Liver (tissue), 9 donors: Measurements from ENCODE around the gene SLC39A6. TPM values are rescaled to one million over a fixed set of nuclear protein-coding genes. Genes with fewer than 3 reads are reported as not detected.
"Not testable (repeated sequence)": the region's sequence is repeated elsewhere in the genome, so short reads cannot be mapped to it uniquely, and the experiment has no call there.

Experiments
- DNase-seq: peaks from one replicate; pipeline ENCODE4 v3.0.0-alpha.2; 2017; ENCODE audit warnings: low spot score
- H3K27ac ChIP-seq, 2 donors: one replicate each; pipeline ENCODE4 v1.7.0; 2013; ENCODE audit warnings: inconsistent platforms in 2 of 2, low read length in 2 of 2, control low read depth in 1 of 2, low read depth in 1 of 2, mild to moderate bottlenecking in 1 of 2
- H3K27me3 ChIP-seq, 4 donors: one replicate each; pipeline versions ENCODE4 v1.6.1 to v1.7.0; 2013; ENCODE audit warnings: low read length in 3 of 4, inconsistent platforms in 1 of 4, mild to moderate bottlenecking in 1 of 4, moderate library complexity in 1 of 4; ENCODE audit not compliant: control insufficient read depth in 4 of 4, insufficient read depth in 4 of 4
- H3K36me3 ChIP-seq, 4 donors: one replicate each; pipeline versions ENCODE4 v1.6.1 to v1.7.0; 2013; ENCODE audit warnings: low read length in 3 of 4, mild to moderate bottlenecking in 3 of 4, low read depth in 1 of 4, moderate library complexity in 1 of 4; ENCODE audit not compliant: control insufficient read depth in 4 of 4, insufficient read depth in 3 of 4
- H3K4me1 ChIP-seq, 4 donors: one replicate each; pipeline versions ENCODE4 v1.6.1 to v1.7.0; 2013; ENCODE audit warnings: low read length in 3 of 4, mild to moderate bottlenecking in 3 of 4, moderate library complexity in 1 of 4; ENCODE audit not compliant: control insufficient read depth in 4 of 4, insufficient read depth in 4 of 4
- H3K4me3 ChIP-seq, 3 donors: one replicate each; pipeline versions ENCODE4 v1.6.1 to v1.7.0; 2013; ENCODE audit warnings: low read length in 3 of 3, control low read depth in 1 of 3, low read depth in 1 of 3, mild to moderate bottlenecking in 1 of 3
- H3K9ac ChIP-seq, 2 donors: one replicate each; pipeline ENCODE4 v1.7.0; 2013; ENCODE audit warnings: low read length in 2 of 2, mild to moderate bottlenecking in 2 of 2, moderate library complexity in 2 of 2, control low read depth in 1 of 2, low read depth in 1 of 2
- H3K9me3 ChIP-seq, 4 donors: one replicate each; pipeline versions ENCODE4 v1.6.1 to v1.7.0; 2013; ENCODE audit warnings: low read length in 3 of 4; ENCODE audit not compliant: control insufficient read depth in 4 of 4
- CTCF ChIP-seq: fragments of 150-350 bp; IDR thresholded peaks from 2 replicates; pipeline ENCODE4 v1.5.1; 2017; ENCODE audit warnings: improper control_type of control experiment, low read depth, low read length; ENCODE audit not compliant: missing input control
- FOXA1 ChIP-seq: IDR thresholded peaks from 2 replicates; pipeline ENCODE4 v1.6.1; 2016; ENCODE audit warnings: antibody characterized with exemption
- GABPA ChIP-seq, 2 donors: IDR thresholded peaks in 1 of 2; conservative IDR thresholded peaks in 1 of 2; 2 replicates each; pipeline ENCODE4 v1.6.1; 2016; ENCODE audit warnings: antibody characterized with exemption in 2 of 2, mild to moderate bottlenecking in 1 of 2, moderate library complexity in 1 of 2
- HNF4A ChIP-seq, 2 donors: conservative IDR thresholded peaks; 2 replicates each; pipeline ENCODE4 v1.6.1; 2016; ENCODE audit warnings: antibody characterized with exemption in 2 of 2, mild to moderate bottlenecking in 2 of 2
- JUND ChIP-seq, 2 donors: IDR thresholded peaks; 2 replicates each; pipeline ENCODE4 v1.6.1; 2016; ENCODE audit warnings: antibody characterized with exemption in 2 of 2
- MAX ChIP-seq: IDR thresholded peaks from 2 replicates; pipeline ENCODE4 v1.6.1; 2016; ENCODE audit warnings: antibody characterized with exemption
- REST ChIP-seq: IDR thresholded peaks from 2 replicates; pipeline ENCODE4 v1.6.1; 2016; ENCODE audit warnings: antibody characterized with exemption, mild to moderate bottlenecking
- ZBTB33 ChIP-seq: IDR thresholded peaks from 2 replicates; pipeline ENCODE4 v1.6.1; 2016; ENCODE audit warnings: antibody characterized with exemption
- WGBS: extraction: QIAGEN DNeasy Blood & Tissue Kit; methylation state at CpG from one replicate; pipeline ENCODE4 v1.1.7; 2013; 5-methylcytosine and 5-hydroxymethylcytosine counted together
- polyA plus RNA-seq, 2 donors: library from polyadenylated mRNA; stranded (reverse) in 1 of 2; unstranded in 1 of 2; fragments of 200-250 nt in 1 of 2; fragments of >200 nt in 1 of 2; fragmentation: Nextera tagmentation in 1 of 2; extraction: Ambion mirVana in 1 of 2; gene quantifications; one replicate each; pipeline versions ENCODE4 v1.2.1 to v1.2.3, GENCODE V29; 2013 to 2015
- total RNA-seq, 2 donors: library from RNA; depleted of rRNA; stranded (reverse); fragments of >200 nt; gene quantifications; one replicate each; pipeline ENCODE4 v1.2.3, GENCODE V29; 2014
- donor health status: healthy.
- donor health status: healthy.
- donor health status: healthy.
- donor health status: healthy.
- donor health status: healthy.

The SLC39A6 gene
- total and polyA plus RNA-seq, 4 donors = 4.6 to 16.6 (median 8.3) TPM

- Histone ChIP-seq H3K9me3 (peaks cover 0 to 5% (median 2%) of the 10 kb centered on the region in 4 donors), H3K27ac (no peak overlapping the region), H3K4me1 (no peaks in the 10 kb centered on the region), H3K27me3 (peaks cover 0 to 4% (median under 1%) of the 10 kb centered on the region in 4 donors), H3K9ac (no peak overlapping the region), H3K36me3 (no peaks in the 10 kb centered on the region), H3K4me3 (no peak overlapping the region)
- 72% methylated on average over 2 of the region's 2 CpGs for WGBS
- DNase-seq = no peak
- no peak for TF ChIP-seq ZBTB33
- no peak for TF ChIP-seq FOXA1
- TF ChIP-seq MAX = no peak
- no peak for TF ChIP-seq HNF4A (conservative IDR thresholded peaks at IDR 0.05)
- no peak for TF ChIP-seq CTCF
- no peak for TF ChIP-seq REST
- no peak for TF ChIP-seq GABPA (IDR thresholded peaks at IDR 0.05 in 1 of 2, conservative IDR thresholded peaks at IDR 0.05 in 1 of 2)
- no peak for TF ChIP-seq JUND (IDR thresholded peaks at IDR 0.05)
These were observed 45.4 kb downstream of the SLC39A6 start for GRCh38 chr18:36083729-36084128.

GRCh38 chr18:36081118-36081517, 48.0 kb downstream of the SLC39A6 start:
- not testable (repeated sequence) for H3K4me3 ChIP-seq, H3K9ac ChIP-seq, H3K9me3 ChIP-seq, H3K36me3 ChIP-seq, H3K27ac ChIP-seq, H3K27me3 ChIP-seq, DNase-seq, H3K4me1 ChIP-seq
- WGBS = 84% methylated on average over 2 of the region's 2 CpGs
